Central memory CD8-positive, alpha-beta T cell (primary cell): Measurements from ENCODE around the gene HAUS7.

Experiments used
- ATAC-seq: fragments of 150-1000 bp; cut with Tn5 transposase; replicated peaks from 2 replicates; pipeline ENCODE4 v1.10.0; 2022; ENCODE audit warnings: mild to moderate bottlenecking, moderate FRiP score, moderate number of reproducible peaks; ENCODE audit not compliant: poor library complexity, severe bottlenecking; ENCODE audit errors: extremely low read depth
- DNase-seq, 2 donors: peaks; one replicate each; pipeline ENCODE4 v3.0.0; 2021; ENCODE audit warnings: low spot score in 2 of 2
- H3K27ac Mint-ChIP-seq: one replicate; pipeline ENCODE4 v1.8.0; 2022; ENCODE audit warnings: low read depth, mild to moderate bottlenecking, moderate library complexity, mixed read lengths
- H3K27me3 Mint-ChIP-seq: one replicate; pipeline ENCODE4 v1.8.0; 2022; ENCODE audit warnings: mixed read lengths
- H3K36me3 Mint-ChIP-seq: one replicate; pipeline ENCODE4 v1.8.0; 2022; ENCODE audit warnings: mild to moderate bottlenecking, moderate library complexity, mixed read lengths; ENCODE audit not compliant: insufficient read depth
- H3K4me1 Mint-ChIP-seq: one replicate; pipeline ENCODE4 v1.8.0; 2022; ENCODE audit warnings: mixed read lengths
- H3K4me3 Mint-ChIP-seq: one replicate; pipeline ENCODE4 v1.8.0; 2022; ENCODE audit warnings: mild to moderate bottlenecking, moderate library complexity, mixed read lengths
- H3K9me3 Mint-ChIP-seq: one replicate; pipeline ENCODE4 v1.8.0; 2022; ENCODE audit warnings: mixed read lengths

HAUS7 gene

DNA sequence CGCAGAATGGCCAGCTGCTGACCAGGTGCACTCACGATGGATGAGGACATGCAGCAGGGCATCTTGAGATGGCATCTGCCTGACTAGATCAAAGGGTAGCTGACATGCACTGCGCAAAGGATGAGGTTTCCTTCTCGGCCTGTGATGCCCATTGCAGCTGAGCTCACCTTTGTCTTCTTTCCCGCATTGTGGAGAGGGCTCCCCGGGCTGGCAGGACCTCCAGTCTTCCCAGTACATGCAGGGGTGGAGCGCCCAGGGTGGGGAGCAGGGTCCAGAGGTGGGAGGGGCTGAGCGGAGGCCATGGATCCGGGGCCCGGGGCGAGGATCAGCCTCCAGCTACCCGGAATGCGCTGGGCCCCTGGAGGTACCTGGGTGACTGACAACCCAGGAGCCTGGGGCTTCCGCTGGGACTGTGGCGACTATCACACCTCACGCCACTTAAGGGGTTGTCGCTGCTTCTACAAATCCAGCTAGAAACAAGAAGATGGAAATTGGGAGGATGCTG lies 36.5 kb downstream of the HAUS7 start:
- H3K36me3 Mint-ChIP-seq, result peaks cover 2% of the 10 kb centered on the region
- peaks cover 9% of the 10 kb centered on the region for H3K27me3 Mint-ChIP-seq
- H3K4me1 Mint-ChIP-seq, result no peaks in the 10 kb centered on the region
- ATAC-seq (no peak), DNase-seq (no peak)
- no peak overlapping the region for H3K27ac Mint-ChIP-seq
- no peaks in the 10 kb centered on the region for H3K9me3 Mint-ChIP-seq
- H3K4me3 Mint-ChIP-seq, result no peak overlapping the region

DNA sequence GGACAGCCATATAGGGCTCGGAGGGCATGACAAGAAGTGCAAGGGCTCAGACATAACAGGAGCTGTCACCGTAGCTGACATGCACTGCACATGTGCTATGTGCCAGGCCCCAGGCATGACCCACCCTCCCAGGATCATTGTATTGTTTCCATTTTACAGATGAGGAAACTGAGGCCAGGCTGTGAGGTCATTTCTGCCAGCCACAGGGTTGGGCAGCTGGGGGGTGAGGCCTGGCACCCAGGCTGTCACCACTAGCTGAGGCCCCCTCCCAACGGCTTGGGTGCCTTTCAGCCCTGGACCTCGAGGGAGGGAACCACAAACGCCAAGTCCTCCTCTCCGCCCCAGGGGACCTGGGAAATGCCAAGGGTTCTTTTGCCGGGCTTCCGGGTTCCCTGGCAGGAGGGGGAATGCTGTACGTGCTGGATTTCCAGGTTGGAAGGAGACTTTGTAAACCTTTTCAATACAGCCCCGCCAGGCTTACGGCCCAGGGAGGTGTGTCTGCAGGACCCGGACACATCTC lies 37.2 kb downstream of the HAUS7 start:
- H3K27me3 Mint-ChIP-seq, result peaks cover 9% of the 10 kb centered on the region

DNA sequence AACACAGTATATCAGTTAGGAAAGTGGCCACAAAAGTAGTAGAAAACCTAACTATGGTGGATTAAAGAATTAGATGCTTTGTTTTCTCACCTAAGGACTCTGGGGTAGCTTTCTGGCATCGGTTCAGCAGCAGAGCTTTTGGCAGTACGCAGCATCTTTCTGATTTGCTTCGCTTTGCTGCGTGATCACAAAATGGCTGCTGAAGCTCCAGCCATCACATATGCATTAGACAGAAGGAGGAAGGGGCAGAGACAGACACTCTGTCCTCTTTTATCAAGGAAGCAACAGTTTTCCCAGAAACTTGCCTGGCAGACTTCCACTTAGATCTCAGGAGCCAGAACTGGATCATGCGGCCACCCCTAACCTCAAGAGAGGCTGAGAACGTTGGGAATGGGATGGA lies 39.6 kb downstream of the HAUS7 start:
- ATAC-seq (no peak), DNase-seq (no peak)
- Mint-ChIP-seq H3K4me1 (no peaks in the 10 kb centered on the region), H3K9me3 (no peaks in the 10 kb centered on the region), H3K27ac (no peak overlapping the region), H3K27me3 (peaks cover 9% of the 10 kb centered on the region), H3K36me3 (peaks cover 2% of the 10 kb centered on the region), H3K4me3 (no peak overlapping the region)

More for the DNA sequence above, 37.2 kb downstream of the HAUS7 start:
- Mint-ChIP-seq H3K4me1 (no peaks in the 10 kb centered on the region), H3K4me3 (no peak overlapping the region), H3K9me3 (no peaks in the 10 kb centered on the region), H3K36me3 (peaks cover 2% of the 10 kb centered on the region), H3K27ac (no peak overlapping the region)
- no peak for ATAC-seq
- no peak for DNase-seq

DNA sequence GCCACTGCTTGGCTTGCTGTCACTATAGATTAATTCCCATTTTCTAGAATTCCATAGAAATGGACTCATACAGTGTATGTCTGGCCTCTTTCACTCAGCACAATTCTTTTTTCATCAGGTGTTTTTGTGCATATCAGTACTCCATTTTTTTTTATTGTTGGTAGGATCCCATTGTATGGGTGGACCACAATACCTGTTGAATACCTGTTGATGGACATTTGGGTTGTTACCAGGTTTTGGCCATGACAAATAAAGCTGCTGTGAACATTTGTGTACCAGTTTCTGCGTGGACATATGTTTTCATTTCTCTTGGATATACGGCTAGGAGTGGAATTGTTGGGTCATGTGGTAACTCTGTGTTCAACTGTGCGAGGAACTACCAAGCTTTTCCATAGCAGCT lies 44.2 kb downstream of the HAUS7 start:
- Mint-ChIP-seq H3K4me3 (no peak overlapping the region), H3K36me3 (peaks cover 2% of the 10 kb centered on the region), H3K9me3 (no peaks in the 10 kb centered on the region), H3K27ac (no peak overlapping the region), H3K4me1 (no peaks in the 10 kb centered on the region), H3K27me3 (no peaks in the 10 kb centered on the region)
- DNase-seq (no peak), ATAC-seq (no peak)

DNA sequence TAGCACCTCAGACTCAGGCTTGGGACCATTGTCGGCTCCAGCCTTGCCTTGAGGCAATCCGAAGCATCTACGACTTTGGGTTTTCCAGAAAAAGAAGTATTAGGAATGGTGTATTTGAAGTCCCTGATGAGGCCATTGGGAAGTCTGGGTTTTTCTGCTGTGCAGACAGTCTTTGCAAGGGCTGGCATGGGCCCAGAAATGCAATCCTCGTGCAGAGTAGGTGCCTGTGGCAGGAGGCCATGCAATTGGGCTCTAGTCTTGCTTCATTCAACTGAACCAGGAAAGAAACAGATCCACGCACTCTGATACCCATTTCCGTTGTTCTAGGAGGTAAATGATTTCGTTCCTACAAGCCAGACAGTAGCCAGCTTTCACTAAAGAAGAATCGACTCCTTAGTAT lies 46.7 kb downstream of the HAUS7 start:
- DNase-seq (no peak), ATAC-seq (no peak)
- no peaks in the 10 kb centered on the region for H3K4me1 Mint-ChIP-seq
- no peak overlapping the region for H3K4me3 Mint-ChIP-seq
- H3K27me3 Mint-ChIP-seq, result no peaks in the 10 kb centered on the region
- H3K9me3 Mint-ChIP-seq, result no peaks in the 10 kb centered on the region
- H3K36me3 Mint-ChIP-seq, result no peaks in the 10 kb centered on the region
- no peak overlapping the region for H3K27ac Mint-ChIP-seq

DNA sequence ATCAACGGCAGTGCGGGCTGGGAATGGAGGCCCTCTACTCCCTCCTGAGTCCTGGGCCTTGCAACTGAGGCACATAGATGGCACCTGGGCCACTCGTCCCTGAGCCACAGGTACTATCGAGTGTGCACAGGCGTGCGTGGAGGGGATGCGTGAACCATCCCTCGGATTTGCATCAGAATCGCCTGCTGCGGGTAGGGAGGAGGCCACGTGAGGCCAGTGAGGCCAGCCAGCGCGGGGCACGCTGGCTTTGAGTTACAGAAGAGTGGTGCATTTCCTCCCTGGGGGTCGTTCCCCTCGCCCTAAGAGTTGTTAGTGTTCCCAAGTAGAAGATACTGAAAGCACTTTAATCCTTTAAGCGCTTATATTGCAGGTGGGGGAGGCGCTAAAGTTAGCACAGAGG lies 48.5 kb downstream of the HAUS7 start:
- DNase-seq (no peak), ATAC-seq (no peak)
- Mint-ChIP-seq H3K27ac (no peak overlapping the region), H3K4me1 (no peaks in the 10 kb centered on the region), H3K27me3 (no peaks in the 10 kb centered on the region), H3K4me3 (no peak overlapping the region), H3K36me3 (no peaks in the 10 kb centered on the region), H3K9me3 (no peaks in the 10 kb centered on the region)

DNA sequence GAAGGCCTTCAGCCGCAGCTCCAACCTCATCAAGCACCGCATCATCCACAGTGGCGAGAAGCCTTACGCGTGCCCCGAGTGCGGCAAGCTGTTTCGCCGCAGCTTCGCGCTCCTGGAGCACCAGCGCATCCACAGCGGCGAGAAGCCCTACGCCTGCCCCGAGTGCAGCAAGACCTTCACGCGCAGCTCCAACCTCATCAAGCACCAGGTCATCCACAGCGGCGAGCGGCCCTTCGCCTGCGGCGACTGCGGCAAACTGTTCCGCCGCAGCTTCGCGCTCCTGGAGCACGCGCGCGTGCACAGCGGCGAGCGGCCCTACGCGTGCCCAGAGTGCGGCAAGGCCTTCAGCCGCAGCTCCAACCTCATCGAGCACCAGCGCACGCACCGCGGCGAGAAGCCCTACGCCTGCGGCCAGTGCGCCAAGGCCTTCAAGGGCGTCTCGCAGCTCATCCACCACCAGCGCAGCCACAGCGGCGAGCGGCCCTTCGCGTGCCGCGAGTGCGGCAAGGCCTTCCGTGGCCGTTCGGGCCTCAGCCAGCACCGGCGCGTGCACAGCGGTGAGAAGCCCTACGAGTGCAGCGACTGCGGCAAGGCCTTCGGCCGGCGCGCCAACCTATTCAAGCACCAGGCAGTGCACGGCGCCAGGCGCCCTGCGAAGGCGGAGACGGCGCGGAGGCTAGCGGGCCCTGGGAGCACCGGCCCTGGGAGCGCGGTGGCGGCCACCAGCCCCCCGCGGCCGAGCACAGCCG lies 49.4 kb downstream of the HAUS7 start:
- H3K36me3 Mint-ChIP-seq, result no peaks in the 10 kb centered on the region
- no peaks in the 10 kb centered on the region for H3K9me3 Mint-ChIP-seq
- H3K4me3 Mint-ChIP-seq, result no peak overlapping the region
- no peak overlapping the region for H3K27ac Mint-ChIP-seq
- H3K4me1 Mint-ChIP-seq, result no peaks in the 10 kb centered on the region
- no peaks in the 10 kb centered on the region for H3K27me3 Mint-ChIP-seq
- DNase-seq (no peak), ATAC-seq (no peak)

DNA sequence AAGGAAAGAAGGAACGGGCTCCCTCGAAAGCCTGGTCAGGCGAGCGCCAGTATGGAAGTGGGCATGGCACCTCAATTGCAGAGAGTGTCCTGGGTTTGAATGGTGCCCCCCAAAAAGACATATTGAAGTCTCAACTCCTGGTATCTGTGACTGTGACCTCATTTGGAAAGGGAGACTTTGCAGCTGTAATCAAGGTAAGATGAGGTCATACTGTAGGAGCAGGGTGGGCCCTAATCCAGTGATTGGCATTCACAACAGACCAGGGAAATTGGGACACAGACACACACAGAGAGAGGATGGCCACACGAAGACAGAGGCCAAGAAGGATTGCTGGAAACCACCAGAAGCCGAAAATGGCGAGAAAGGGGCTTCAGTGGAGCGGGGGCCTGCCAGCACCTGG lies 52.7 kb downstream of the HAUS7 start:
- Mint-ChIP-seq H3K27me3 (no peaks in the 10 kb centered on the region), H3K27ac (no peak overlapping the region), H3K4me1 (no peaks in the 10 kb centered on the region), H3K9me3 (no peaks in the 10 kb centered on the region), H3K4me3 (no peak overlapping the region), H3K36me3 (no peaks in the 10 kb centered on the region)
- DNase-seq (no peak), ATAC-seq (no peak)

DNA sequence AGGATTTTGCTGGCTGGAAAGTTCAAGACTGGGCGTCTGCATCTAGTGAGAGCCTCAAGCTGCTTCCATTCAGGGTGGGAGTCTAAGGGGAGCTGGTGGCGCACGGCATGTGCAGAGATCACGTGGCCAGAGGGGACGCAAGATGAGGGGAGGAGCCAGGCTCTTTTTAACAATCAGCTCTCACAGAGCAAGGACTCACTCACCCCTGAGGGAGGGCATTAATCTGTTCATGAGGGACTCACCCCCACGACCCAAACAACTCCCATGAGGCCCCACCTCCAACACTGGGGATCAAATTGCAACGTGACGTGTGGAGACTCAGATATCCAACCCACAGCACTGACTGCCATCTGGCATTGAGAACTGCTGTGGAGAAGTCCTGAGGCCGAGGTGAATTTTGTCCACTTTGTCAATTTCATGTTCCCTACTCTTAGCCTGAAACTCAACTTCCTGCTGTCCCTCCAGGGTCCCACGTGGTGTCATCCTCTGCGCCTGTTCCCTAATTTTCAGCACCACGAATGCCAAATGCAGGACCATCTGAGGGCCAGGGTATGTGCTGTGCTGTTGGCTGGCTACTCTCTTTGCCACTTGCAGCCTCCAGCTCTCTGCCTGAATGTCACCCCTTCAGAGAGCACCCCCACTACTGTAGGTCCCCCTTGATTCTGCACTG lies 53.5 kb downstream of the HAUS7 start:
- Mint-ChIP-seq H3K27ac (no peak overlapping the region), H3K4me1 (peaks cover 6% of the 10 kb centered on the region), H3K36me3 (peaks cover 1% of the 10 kb centered on the region), H3K4me3 (no peak overlapping the region), H3K27me3 (peaks cover 6% of the 10 kb centered on the region), H3K9me3 (no peaks in the 10 kb centered on the region)
- DNase-seq, result no peak
- ATAC-seq, result no peak

DNA sequence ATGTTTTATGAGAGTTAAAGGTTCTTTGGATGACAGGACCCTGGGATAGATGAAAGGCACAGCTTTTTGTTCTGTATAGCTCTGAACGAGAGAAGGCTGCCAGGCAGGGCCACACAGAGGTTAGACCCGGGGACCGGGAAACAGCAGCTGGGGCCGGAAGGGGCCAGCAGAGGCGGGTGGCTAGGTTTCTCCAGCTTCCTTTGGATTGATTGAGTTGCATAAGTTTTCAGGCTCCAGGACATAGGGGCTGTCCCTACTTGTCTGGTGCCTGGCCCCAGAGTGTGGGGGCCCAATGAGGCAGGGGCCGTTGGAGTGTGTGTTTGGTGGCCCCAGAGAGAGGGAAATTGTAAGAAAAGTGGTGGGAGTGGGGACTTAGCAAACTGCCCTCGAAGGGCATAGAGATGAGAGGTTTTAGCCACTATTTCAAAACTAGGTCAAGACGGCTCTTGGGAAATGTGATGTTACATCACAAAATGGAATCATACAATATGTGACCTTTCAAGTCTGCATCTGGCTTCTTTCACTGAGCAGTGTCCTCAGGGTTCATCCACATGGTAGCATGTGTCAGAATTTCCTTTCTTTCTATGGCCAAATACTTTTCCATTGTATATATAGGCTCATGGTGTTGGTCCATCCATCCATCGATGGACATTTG lies 55.4 kb downstream of the HAUS7 start:
- Mint-ChIP-seq H3K4me1 (peaks cover 8% of the 10 kb centered on the region), H3K4me3 (no peak overlapping the region), H3K36me3 (peaks cover 1% of the 10 kb centered on the region), H3K27me3 (peaks cover 7% of the 10 kb centered on the region), H3K27ac (no peak overlapping the region), H3K9me3 (no peaks in the 10 kb centered on the region)
- DNase-seq, result no peak
- ATAC-seq, result no peak

DNA sequence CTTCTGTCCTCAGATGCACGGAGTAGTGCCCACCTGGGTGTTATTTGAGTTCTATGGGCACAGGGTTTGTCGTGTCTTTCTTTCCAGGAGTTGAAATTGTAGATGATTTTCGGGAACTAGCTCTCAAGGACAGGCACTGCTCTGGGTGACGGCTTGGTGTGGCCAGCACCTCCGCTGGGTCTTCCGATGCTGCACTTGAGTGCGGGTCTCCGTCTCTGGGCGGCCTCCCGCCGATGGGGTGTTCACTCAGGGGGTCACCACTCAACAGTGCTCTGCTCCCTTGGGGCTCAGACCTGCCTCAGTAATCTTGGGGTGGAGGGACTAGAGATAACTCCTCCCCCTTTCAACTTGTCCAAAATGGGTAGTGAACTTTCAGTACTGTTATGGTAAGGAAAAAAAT lies 56.6 kb downstream of the HAUS7 start:
- H3K9me3 Mint-ChIP-seq, result no peaks in the 10 kb centered on the region
- peaks cover 7% of the 10 kb centered on the region for H3K27me3 Mint-ChIP-seq
- peaks cover 8% of the 10 kb centered on the region for H3K4me1 Mint-ChIP-seq
- H3K27ac Mint-ChIP-seq, result no peak overlapping the region
- no peak overlapping the region for H3K4me3 Mint-ChIP-seq
- H3K36me3 Mint-ChIP-seq, result peaks cover 1% of the 10 kb centered on the region
- DNase-seq (no peak), ATAC-seq (no peak)

DNA sequence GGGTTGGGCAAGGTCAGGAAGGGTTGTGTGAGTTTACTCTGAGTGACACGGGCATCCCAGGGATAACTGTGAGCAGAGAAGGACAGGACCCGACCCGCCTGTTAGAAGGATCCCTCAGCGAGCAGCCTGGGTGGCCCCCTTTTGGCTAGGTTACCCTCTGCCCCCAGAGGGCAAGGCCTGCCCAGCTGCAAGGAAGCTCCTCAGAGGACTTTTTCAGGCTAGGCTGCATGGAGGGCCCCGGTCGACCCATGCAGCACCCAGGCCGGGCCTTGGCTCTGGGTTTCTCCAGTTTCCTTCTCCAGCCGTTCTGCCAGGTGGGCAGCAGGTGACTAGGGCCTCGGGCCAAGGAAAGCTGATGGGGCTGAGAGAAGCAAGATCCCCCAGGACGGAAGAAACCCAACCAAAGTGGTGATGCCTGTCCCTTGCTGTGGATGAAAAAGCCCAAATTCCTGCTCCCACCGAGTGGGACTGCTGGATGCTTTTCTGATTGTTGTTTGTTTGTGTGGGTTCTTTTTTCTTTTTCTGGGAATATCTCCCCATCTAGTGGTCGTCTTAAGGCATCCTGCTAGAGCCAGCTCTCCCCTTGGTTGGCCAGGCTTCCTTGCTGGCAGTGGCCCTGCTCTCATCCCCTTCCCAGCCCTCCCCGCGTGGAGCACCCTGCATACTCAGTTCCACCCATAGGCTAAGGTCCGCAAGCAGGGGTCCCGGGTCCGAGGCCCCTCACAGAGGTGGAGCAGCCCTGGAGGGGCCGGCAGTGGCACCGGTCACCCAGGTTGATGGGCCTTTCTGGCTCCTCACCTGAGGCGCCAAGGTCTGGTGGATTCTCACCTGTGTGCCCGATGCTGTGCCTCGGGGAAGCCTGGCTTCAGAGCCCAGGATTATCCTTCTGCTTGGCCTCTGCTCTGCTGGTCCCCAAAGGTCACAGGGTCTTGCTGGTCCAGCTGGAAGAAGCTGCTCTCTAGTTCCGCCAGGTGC lies 57.3 kb downstream of the HAUS7 start:
- Mint-ChIP-seq H3K4me1 (peaks cover 8% of the 10 kb centered on the region), H3K27ac (no peak overlapping the region), H3K36me3 (peaks cover 1% of the 10 kb centered on the region), H3K4me3 (peak overlapping the region; percentile 71), H3K27me3 (peaks cover 7% of the 10 kb centered on the region), H3K9me3 (no peaks in the 10 kb centered on the region)
- DNase-seq (no peak), ATAC-seq (no peak)
